Measurements from ENCODE around the gene USP1.

The USP1 gene

GRCh38 chr1:62484824-62485468, 48.1 kb downstream of the USP1 start:
- no CpG with 5 or more reads among the region's 5 CpGs for WGBS (ENCODE audit: insufficient coverage, insufficient read length)
- Histone ChIP-seq H3K27me3 (ENCODE audit: control insufficient read depth, insufficient read depth, low read length) (no peaks in the 10 kb centered on the region), H3K4me3 (ENCODE audit: low read length) (no peak overlapping the region), H3K4me1 (ENCODE audit: control insufficient read depth, insufficient read depth, low read length) (no peaks in the 10 kb centered on the region), H3K36me3 (ENCODE audit: control insufficient read depth, insufficient read depth, low read length) (no peaks in the 10 kb centered on the region; the same call in 1 of the 2 replicates), H3K9me3 (ENCODE audit: control insufficient read depth, insufficient read depth, low read length) (no peaks in the 10 kb centered on the region), H3K27ac (ENCODE audit: low read length) (no peak overlapping the region)
- DNase-seq (ENCODE audit: low read depth, low spot score) = no peak

- H3K27ac ChIP-seq (ENCODE audit: low read length) = no peak overlapping the region
- no peaks in the 10 kb centered on the region; the same call in 1 of the 2 replicates for H3K36me3 ChIP-seq (ENCODE audit: control insufficient read depth, insufficient read depth, low read length)
- DNase-seq (ENCODE audit: low read depth, low spot score) = no peak
- H3K27me3 ChIP-seq (ENCODE audit: control insufficient read depth, insufficient read depth, low read length) = no peaks in the 10 kb centered on the region
- no peaks in the 10 kb centered on the region for H3K4me1 ChIP-seq (ENCODE audit: control insufficient read depth, insufficient read depth, low read length)
- no peaks in the 10 kb centered on the region for H3K9me3 ChIP-seq (ENCODE audit: control insufficient read depth, insufficient read depth, low read length)
- H3K4me3 ChIP-seq (ENCODE audit: low read length) = no peak overlapping the region
- WGBS (ENCODE audit: insufficient coverage, insufficient read length) = no CpG with 5 or more reads among the region's 2 CpGs
Observed at GRCh38 chr1:62487956-62488355, 51.1 kb downstream of the USP1 start.

GRCh38 chr1:62492521-62492920, 55.7 kb downstream of the USP1 start:
- no peaks in the 10 kb centered on the region for H3K27me3 ChIP-seq (ENCODE audit: control insufficient read depth, insufficient read depth, low read length)
- DNase-seq (ENCODE audit: low read depth, low spot score) = no peak
- H3K36me3 ChIP-seq (ENCODE audit: control insufficient read depth, insufficient read depth, low read length) = no peaks in the 10 kb centered on the region; the same call in 1 of the 2 replicates
- no peaks in the 10 kb centered on the region for H3K9me3 ChIP-seq (ENCODE audit: control insufficient read depth, insufficient read depth, low read length)
- no peaks in the 10 kb centered on the region for H3K4me1 ChIP-seq (ENCODE audit: control insufficient read depth, insufficient read depth, low read length)
- no peak overlapping the region for H3K27ac ChIP-seq (ENCODE audit: low read length)
- no CpG with 5 or more reads among the region's 2 CpGs for WGBS (ENCODE audit: insufficient coverage, insufficient read length)
- no peak overlapping the region for H3K4me3 ChIP-seq (ENCODE audit: low read length)

GRCh38 chr1:62493656-62494055, 56.8 kb downstream of the USP1 start:
- no peaks in the 10 kb centered on the region for H3K36me3 ChIP-seq (ENCODE audit: control insufficient read depth, insufficient read depth, low read length)
- H3K4me1 ChIP-seq (ENCODE audit: control insufficient read depth, insufficient read depth, low read length) = no peaks in the 10 kb centered on the region
- H3K9me3 ChIP-seq (ENCODE audit: control insufficient read depth, insufficient read depth, low read length) = no peaks in the 10 kb centered on the region
- H3K27me3 ChIP-seq (ENCODE audit: control insufficient read depth, insufficient read depth, low read length) = no peaks in the 10 kb centered on the region
- 100% methylated on average over 2 of the region's 3 CpGs for WGBS (ENCODE audit: insufficient coverage, insufficient read length)
- no peak for DNase-seq (ENCODE audit: low read depth, low spot score)
- no peak overlapping the region for H3K4me3 ChIP-seq (ENCODE audit: low read length)
- H3K27ac ChIP-seq (ENCODE audit: low read length) = no peak overlapping the region

GRCh38 chr1:62494137-62494536, 57.3 kb downstream of the USP1 start:
- no peak for DNase-seq (ENCODE audit: low read depth, low spot score)
- Histone ChIP-seq H3K4me3 (ENCODE audit: low read length) (no peak overlapping the region), H3K4me1 (ENCODE audit: control insufficient read depth, insufficient read depth, low read length) (no peaks in the 10 kb centered on the region), H3K27me3 (ENCODE audit: control insufficient read depth, insufficient read depth, low read length) (no peaks in the 10 kb centered on the region), H3K27ac (ENCODE audit: low read length) (no peak overlapping the region), H3K9me3 (ENCODE audit: control insufficient read depth, insufficient read depth, low read length) (no peaks in the 10 kb centered on the region), H3K36me3 (ENCODE audit: control insufficient read depth, insufficient read depth, low read length) (no peaks in the 10 kb centered on the region)
- WGBS (ENCODE audit: insufficient coverage, insufficient read length) = no CpG with 5 or more reads among the region's 4 CpGs

- Histone ChIP-seq H3K4me3 (ENCODE audit: low read length) (no peak overlapping the region), H3K9me3 (ENCODE audit: control insufficient read depth, insufficient read depth, low read length) (no peaks in the 10 kb centered on the region), H3K36me3 (ENCODE audit: control insufficient read depth, insufficient read depth, low read length) (no peaks in the 10 kb centered on the region), H3K4me1 (ENCODE audit: control insufficient read depth, insufficient read depth, low read length) (no peaks in the 10 kb centered on the region), H3K27me3 (ENCODE audit: control insufficient read depth, insufficient read depth, low read length) (no peaks in the 10 kb centered on the region), H3K27ac (ENCODE audit: low read length) (no peak overlapping the region)
- DNase-seq (ENCODE audit: low read depth, low spot score) = no peak
Observed at GRCh38 chr1:62500210-62500609, 63.4 kb downstream of the USP1 start.
